ENCODE data around the gene COPS9.

COPS9 gene

DNA sequence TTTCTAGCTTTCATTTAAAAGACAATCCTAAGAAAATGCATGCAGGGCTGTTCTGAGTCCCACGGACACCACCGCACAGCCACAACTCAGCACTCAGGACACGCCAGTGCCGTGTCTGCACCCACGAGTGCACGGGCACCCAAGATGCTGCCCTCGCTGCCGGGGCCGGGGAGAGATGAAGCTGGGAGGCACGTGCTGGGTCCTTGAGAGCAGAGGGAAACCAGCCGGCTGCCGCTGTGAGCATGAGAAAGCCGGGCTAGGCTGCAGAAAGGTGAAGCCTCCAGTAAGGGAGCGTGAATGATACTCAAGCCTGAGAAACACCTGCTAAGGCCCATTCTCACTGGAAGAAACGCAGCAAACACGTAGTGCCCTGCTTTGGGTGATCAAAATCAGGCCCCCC, 4.8 kb downstream of the COPS9 start:
- no peak for TF ChIP-seq POU2F2 (IDR thresholded peaks at IDR 0.05; ENCODE audit: low read depth, low read length)
- no peak for TF ChIP-seq SPI1 (IDR thresholded peaks at IDR 0.05; ENCODE audit: low read depth, low read length)
- no peak for TF ChIP-seq TAF1 (IDR thresholded peaks at IDR 0.05; ENCODE audit: low read depth, low read length)
- no peak for TF ChIP-seq POLR2AphosphoS5 (IDR thresholded peaks at IDR 0.05; ENCODE audit: low read depth, low read length)
- no peak for FAIRE-seq
- no peak for DNase-seq (ENCODE audit: insufficient read length, low spot score)

DNA sequence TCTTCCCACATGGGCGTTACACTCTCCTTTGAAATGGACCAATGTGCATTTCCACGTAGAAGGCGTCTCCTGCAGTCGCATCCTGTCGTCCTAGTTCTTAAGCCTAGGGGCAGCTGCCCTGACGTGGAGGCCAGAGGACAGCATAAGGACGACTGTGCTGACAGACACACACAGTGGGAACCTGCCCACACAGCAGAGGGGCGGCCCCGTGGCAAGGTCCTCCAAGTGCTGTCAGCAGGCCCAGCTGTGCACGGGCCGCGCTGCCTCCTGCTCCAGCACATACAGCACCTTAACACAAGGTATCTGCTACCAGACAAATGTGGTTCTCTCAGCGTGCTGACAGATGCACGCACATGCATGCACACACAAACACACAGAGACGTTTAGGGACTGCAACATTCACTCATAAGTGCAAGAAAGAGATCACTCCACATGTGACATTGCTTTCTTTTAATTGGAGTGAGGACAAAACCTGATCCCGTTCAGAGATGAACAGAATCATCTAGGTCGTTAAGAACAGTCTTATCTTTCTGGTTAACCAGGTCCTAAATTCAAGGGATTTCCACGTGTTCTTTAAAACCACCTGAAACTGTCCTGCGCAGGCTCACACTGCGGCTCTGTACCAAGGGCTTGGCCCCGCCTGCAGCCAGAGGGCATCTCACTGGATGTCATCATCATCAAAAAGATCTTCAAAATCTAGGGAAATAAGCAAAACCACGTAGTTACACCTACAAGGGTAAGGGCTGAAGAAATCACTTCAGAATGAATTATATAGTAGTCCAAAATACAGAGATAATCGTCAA, 5.5 kb downstream of the COPS9 start:
- DNase-seq (ENCODE audit: insufficient read length, low spot score) (no peak), FAIRE-seq (no peak)
- TF ChIP-seq PAX5 (IDR thresholded peaks at IDR 0.05; ENCODE audit: insufficient read depth, low read length, severe bottlenecking), result no peak

GRCh38 chr2:240129731-240130392, 6.2 kb downstream of the COPS9 start:
- TF ChIP-seq SPI1 (IDR thresholded peaks at IDR 0.05; ENCODE audit: low read depth, low read length) (no peak), POLR2AphosphoS5 (IDR thresholded peaks at IDR 0.05; ENCODE audit: low read depth, low read length) (no peak), TAF1 (IDR thresholded peaks at IDR 0.05; ENCODE audit: low read depth, low read length) (no peak), POLR2A (IDR thresholded peaks at IDR 0.05; ENCODE audit: low read depth, low read length) (no peak; the same call in 1 of the 2 replicates), PAX5 (IDR thresholded peaks at IDR 0.05; ENCODE audit: insufficient read depth, low read length, severe bottlenecking) (no peak), POU2F2 (IDR thresholded peaks at IDR 0.05; ENCODE audit: low read depth, low read length) (no peak)
- DNase-seq (ENCODE audit: insufficient read length, low spot score), result no peak
- no peak for FAIRE-seq

DNA sequence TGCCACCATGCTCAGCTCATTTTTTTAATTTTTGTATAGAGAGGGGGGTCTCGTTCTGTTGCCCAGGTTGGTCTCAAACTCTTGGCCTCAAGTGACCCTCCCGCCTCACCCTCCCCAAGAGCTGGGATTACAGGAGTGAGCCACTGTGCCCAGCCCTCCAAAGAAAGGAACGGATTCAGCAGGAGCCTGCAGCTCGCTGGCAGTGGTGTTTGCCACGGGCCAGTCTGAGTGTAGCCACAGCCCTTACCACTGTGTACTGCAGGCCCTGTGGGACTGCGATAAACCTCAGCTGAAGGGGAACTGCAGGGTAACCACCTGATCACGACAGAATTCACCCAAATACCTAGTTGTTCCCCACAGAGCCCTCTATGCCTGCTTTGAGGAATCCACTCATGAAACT, 6.8 kb downstream of the COPS9 start:
- TF ChIP-seq POU2F2 (IDR thresholded peaks at IDR 0.05; ENCODE audit: low read depth, low read length) (no peak), TAF1 (IDR thresholded peaks at IDR 0.05; ENCODE audit: low read depth, low read length) (no peak), POLR2A (IDR thresholded peaks at IDR 0.05; ENCODE audit: low read depth, low read length) (no peak), SPI1 (IDR thresholded peaks at IDR 0.05; ENCODE audit: low read depth, low read length) (no peak), POLR2AphosphoS5 (IDR thresholded peaks at IDR 0.05; ENCODE audit: low read depth, low read length) (no peak; the same call in 1 of the 2 replicates), PAX5 (IDR thresholded peaks at IDR 0.05; ENCODE audit: insufficient read depth, low read length, severe bottlenecking) (no peak)
- FAIRE-seq (no peak), DNase-seq (ENCODE audit: insufficient read length, low spot score) (no peak)

- DNase-seq (ENCODE audit: insufficient read length, low spot score), result no peak
- TF ChIP-seq POLR2A (IDR thresholded peaks at IDR 0.05; ENCODE audit: low read depth, low read length) (no peak), POLR2AphosphoS5 (IDR thresholded peaks at IDR 0.05; ENCODE audit: low read depth, low read length) (no peak), PAX5 (IDR thresholded peaks at IDR 0.05; ENCODE audit: insufficient read depth, low read length, severe bottlenecking) (no peak), TAF1 (IDR thresholded peaks at IDR 0.05; ENCODE audit: low read depth, low read length) (no peak), POU2F2 (IDR thresholded peaks at IDR 0.05; ENCODE audit: low read depth, low read length) (no peak), SPI1 (IDR thresholded peaks at IDR 0.05; ENCODE audit: low read depth, low read length) (no peak)
- no peak for FAIRE-seq
Measured at GRCh38 chr2:240128608-240129145, 7.4 kb downstream of the COPS9 start.

GRCh38 chr2:240127911-240128607, 8.0 kb downstream of the COPS9 start:
- DNase-seq (ENCODE audit: insufficient read length, low spot score) (no peak), FAIRE-seq (no peak)
- TF ChIP-seq POLR2A (IDR thresholded peaks at IDR 0.05; ENCODE audit: low read depth, low read length) (no peak), SPI1 (IDR thresholded peaks at IDR 0.05; ENCODE audit: low read depth, low read length) (no peak), TAF1 (IDR thresholded peaks at IDR 0.05; ENCODE audit: low read depth, low read length) (no peak), POU2F2 (IDR thresholded peaks at IDR 0.05; ENCODE audit: low read depth, low read length) (no peak), POLR2AphosphoS5 (IDR thresholded peaks at IDR 0.05; ENCODE audit: low read depth, low read length) (no peak), PAX5 (IDR thresholded peaks at IDR 0.05; ENCODE audit: insufficient read depth, low read length, severe bottlenecking) (no peak)

GRCh38 chr2:240127191-240127750, 8.8 kb downstream of the COPS9 start:
- DNase-seq (ENCODE audit: insufficient read length, low spot score) (no peak), FAIRE-seq (no peak)
- TF ChIP-seq POU2F2 (IDR thresholded peaks at IDR 0.05; ENCODE audit: low read depth, low read length), result no peak
- TF ChIP-seq TAF1 (IDR thresholded peaks at IDR 0.05; ENCODE audit: low read depth, low read length), result no peak
- TF ChIP-seq POLR2AphosphoS5 (IDR thresholded peaks at IDR 0.05; ENCODE audit: low read depth, low read length), result no peak
- TF ChIP-seq PAX5 (IDR thresholded peaks at IDR 0.05; ENCODE audit: insufficient read depth, low read length, severe bottlenecking), result no peak
- TF ChIP-seq POLR2A (IDR thresholded peaks at IDR 0.05; ENCODE audit: low read depth, low read length), result no peak
- no peak for TF ChIP-seq SPI1 (IDR thresholded peaks at IDR 0.05; ENCODE audit: low read depth, low read length)

DNA sequence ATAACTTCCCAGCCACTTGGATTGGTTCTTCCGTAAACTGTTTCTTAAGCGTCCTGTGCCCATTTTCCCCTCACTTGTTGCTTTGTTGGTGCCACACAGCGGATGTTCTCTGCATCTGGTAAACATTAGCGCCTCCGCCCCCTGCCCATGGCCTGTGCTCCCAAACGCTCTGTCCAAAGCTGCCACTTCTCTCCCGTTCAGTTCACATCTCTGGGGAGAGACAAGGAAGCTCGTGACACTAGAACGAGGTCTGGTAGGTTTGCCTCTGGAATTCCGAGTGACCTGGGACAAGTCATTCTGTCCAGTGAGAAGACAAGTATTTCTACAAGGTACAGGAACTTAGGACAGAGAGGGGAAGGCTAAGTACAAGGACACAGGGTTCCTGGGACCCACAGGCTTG, 9.4 kb downstream of the COPS9 start:
- FAIRE-seq, result no peak
- no peak for TF ChIP-seq PAX5 (IDR thresholded peaks at IDR 0.05; ENCODE audit: insufficient read depth, low read length, severe bottlenecking)
- TF ChIP-seq SPI1 (IDR thresholded peaks at IDR 0.05; ENCODE audit: low read depth, low read length), result no peak
- no peak for TF ChIP-seq POLR2A (IDR thresholded peaks at IDR 0.05; ENCODE audit: low read depth, low read length)
- TF ChIP-seq TAF1 (IDR thresholded peaks at IDR 0.05; ENCODE audit: low read depth, low read length), result no peak
- no peak for TF ChIP-seq POU2F2 (IDR thresholded peaks at IDR 0.05; ENCODE audit: low read depth, low read length)
- TF ChIP-seq POLR2AphosphoS5 (IDR thresholded peaks at IDR 0.05; ENCODE audit: low read depth, low read length), result no peak

DNA sequence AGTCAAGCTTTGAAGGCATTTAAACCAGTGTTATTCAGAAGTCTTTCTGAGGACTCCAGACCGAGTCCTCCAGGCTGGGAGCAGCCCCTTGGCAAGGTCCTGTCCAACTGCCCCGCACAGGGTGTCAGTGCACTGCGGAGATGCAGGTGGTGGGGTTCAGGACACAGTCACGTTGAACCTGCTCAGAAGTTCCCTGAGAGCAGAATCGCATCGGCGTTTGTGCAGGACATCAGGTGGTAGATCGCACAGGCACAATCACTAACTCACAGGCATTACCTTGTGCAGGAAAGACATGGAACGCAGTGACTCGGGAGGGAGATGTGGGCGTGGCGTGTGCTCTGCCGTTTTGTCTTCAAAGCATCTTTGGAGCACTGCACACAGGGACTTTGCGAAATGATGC, 10.4 kb downstream of the COPS9 start:
- FAIRE-seq (no peak), DNase-seq (ENCODE audit: insufficient read length, low spot score) (no peak)
- TF ChIP-seq PAX5 (IDR thresholded peaks at IDR 0.05; ENCODE audit: insufficient read depth, low read length, severe bottlenecking) (no peak), POLR2AphosphoS5 (IDR thresholded peaks at IDR 0.05; ENCODE audit: low read depth, low read length) (no peak), POLR2A (IDR thresholded peaks at IDR 0.05; ENCODE audit: low read depth, low read length) (no peak), POU2F2 (IDR thresholded peaks at IDR 0.05; ENCODE audit: low read depth, low read length) (no peak), TAF1 (IDR thresholded peaks at IDR 0.05; ENCODE audit: low read depth, low read length) (no peak), SPI1 (IDR thresholded peaks at IDR 0.05; ENCODE audit: low read depth, low read length) (no peak)

More for the DNA sequence above, 9.4 kb downstream of the COPS9 start:
- DNase-seq (ENCODE audit: insufficient read length, low spot score), result no peak
